Measurements from ENCODE around the gene FHL2. TPM values are rescaled to one million over a fixed set of nuclear protein-coding genes. Genes with fewer than 3 reads are reported as not detected.

FHL2 gene
- 1,772 TPM for total RNA-seq
- long read RNA-seq, transcript FHL2-204 (6 exons, 1,426 nt), result major isoform, 1,073 of 1,628 reads
- long read RNA-seq, partial matches to known transcripts, result 363 of 1,628 reads
- long read RNA-seq, other reads (novel, unspliced or antisense), result 180 of 1,628 reads

GRCh38 chr2:105398336-105399206 is at the start of gene FHL2:
FHL2 (minus strand) TSS chr2:105399051; CDS start chr2:105386516, 12,535 bp downstream.
- peak; percentile 50 for ATAC-seq
- intact Hi-C loops (cut with micrococcal nuclease), result no loop called here
- DNase-seq, result peak; percentile 80

GRCh38 chr2:105447476-105447875 is 48.6 kb upstream of the FHL2 start:
- ATAC-seq (no peak), DNase-seq (no peak)
- intact Hi-C loops (cut with micrococcal nuclease), result no loop called here

- intact Hi-C loops (cut with micrococcal nuclease), result no loop called here
- DNase-seq (no peak), ATAC-seq (no peak)
Observed at GRCh38 chr2:105446501-105446900, 47.6 kb upstream of the FHL2 start.

- intact Hi-C loops (cut with micrococcal nuclease), result no loop called here
- no peak for DNase-seq
- ATAC-seq, result no peak
Observed at GRCh38 chr2:105445976-105446375, 47.1 kb upstream of the FHL2 start.

- ATAC-seq (no peak), DNase-seq (no peak)
- intact Hi-C loops (cut with micrococcal nuclease), result no loop called here
Observed at GRCh38 chr2:105445498-105445897, 46.6 kb upstream of the FHL2 start.

- peak; percentile 3 for ATAC-seq
- no peak for DNase-seq
- intact Hi-C loops (cut with micrococcal nuclease), result no loop called here
Observed at GRCh38 chr2:105443617-105444598, 45.1 kb upstream of the FHL2 start.

- ATAC-seq, result no peak
- intact Hi-C loops (cut with micrococcal nuclease), result no loop called here
- no peak for DNase-seq
Observed at GRCh38 chr2:105442721-105443120, 43.9 kb upstream of the FHL2 start.

- DNase-seq, result no peak
- ATAC-seq, result no peak
- intact Hi-C loops (cut with micrococcal nuclease), result no loop called here
Observed at GRCh38 chr2:105442056-105442455, 43.2 kb upstream of the FHL2 start.

GRCh38 chr2:105439141-105439540 is 40.3 kb upstream of the FHL2 start:
- DNase-seq (no peak), ATAC-seq (no peak)
- intact Hi-C loops (cut with micrococcal nuclease), result no loop called here

- peak; percentile 86 for DNase-seq
- intact Hi-C loops (cut with micrococcal nuclease), result no loop called here
- ATAC-seq, result peak; percentile 85
Observed at GRCh38 chr2:105438104-105438929, 39.5 kb upstream of the FHL2 start.

- no peak for ATAC-seq
- no peak for DNase-seq
- intact Hi-C loops (cut with micrococcal nuclease), result no loop called here
Observed at GRCh38 chr2:105437708-105438103, 38.9 kb upstream of the FHL2 start.

GRCh38 chr2:105432749-105433148 is 33.9 kb upstream of the FHL2 start:
- intact Hi-C loops (cut with micrococcal nuclease), result no loop called here
- DNase-seq, result no peak
- ATAC-seq, result no peak

- intact Hi-C loops (cut with micrococcal nuclease), result no loop called here
- DNase-seq (no peak), ATAC-seq (no peak)
Observed at GRCh38 chr2:105432044-105432399, 33.2 kb upstream of the FHL2 start.

- ATAC-seq (peak; percentile 20), DNase-seq (peak; percentile 83)
- intact Hi-C loops (cut with micrococcal nuclease), result no loop called here
Observed at GRCh38 chr2:105431367-105432043, 32.7 kb upstream of the FHL2 start.

GRCh38 chr2:105428387-105429018 is 29.7 kb upstream of the FHL2 start:
- peak; percentile 62 for DNase-seq
- ATAC-seq, result peak; percentile 33
- intact Hi-C loops (cut with micrococcal nuclease), result no loop called here

- intact Hi-C loops (cut with micrococcal nuclease), result no loop called here
- DNase-seq (peak; percentile 41), ATAC-seq (peak; percentile 9)
Observed at GRCh38 chr2:105427485-105427884, 28.6 kb upstream of the FHL2 start.

- ATAC-seq (peak; percentile 7), DNase-seq (peak; percentile 35)
- intact Hi-C loops (cut with micrococcal nuclease), result no loop called here
Observed at GRCh38 chr2:105426626-105427292, 27.9 kb upstream of the FHL2 start.

All from left ventricle myocardium superior (tissue), 1 donor.